HepG2 (cell line): ENCODE results near the gene GCNT3. TPM values are rescaled to one million over a fixed set of nuclear protein-coding genes. Genes with fewer than 3 reads are reported as not detected.
A peak's percentile ranks its signal among the peaks of the same experiment; 100 is the strongest.

Source experiments
- CHD4 ChIP-seq: fragments of 200-600 bp; sonication (generic); IDR thresholded peaks from 2 replicates; pipeline ENCODE4 v1.7.0; 2017; ENCODE audit warnings: mild to moderate bottlenecking, low read length, borderline replicate concordance
- E2F5 ChIP-seq: sonication (generic); formaldehyde crosslinking; conservative IDR thresholded peaks from 2 replicates; pipeline ENCODE4 v1.4.0; 2020; ENCODE audit warnings: missing genetic modification reagents
- FOSL2 ChIP-seq: sonication (generic); formaldehyde crosslinking; IDR thresholded peaks from 2 replicates; pipeline ENCODE4 v1.4.0; 2020; ENCODE audit warnings: missing genetic modification reagents
- MBD4 ChIP-seq: IDR thresholded peaks from 2 replicates; pipeline ENCODE4 v1.6.1; 2012; ENCODE audit warnings: low read length, inconsistent platforms, borderline replicate concordance
- MYC ChIP-seq: sonication (generic); formaldehyde crosslinking; IDR thresholded peaks from 2 replicates; pipeline ENCODE4 v1.9.0; 2021; ENCODE audit warnings: missing genetic modification reagents, borderline replicate concordance
- NR2F2 ChIP-seq: IDR thresholded peaks from 2 replicates; pipeline ENCODE4 v1.6.1; 2012; ENCODE audit warnings: low read depth, inconsistent platforms, borderline replicate concordance
- POLR2A ChIP-seq, 2 experiments: IDR thresholded peaks; 2 replicates each; pipeline ENCODE4 v1.6.1; 2011; ENCODE audit warnings: low read depth in 2 of 2, low read length in 2 of 2, mild to moderate bottlenecking in 1 of 2, moderate library complexity in 1 of 2; ENCODE audit not compliant: insufficient read depth in 1 of 2
- PRPF4 ChIP-seq: fragments of 200-400 bp; formaldehyde crosslinking; IDR thresholded peaks from 2 replicates; pipeline ENCODE4 v1.6.1; 2016; ENCODE audit warnings: low read length, low read depth; ENCODE audit not compliant: poor library complexity, severe bottlenecking
- SMAD9 ChIP-seq: sonication (generic); formaldehyde crosslinking; IDR thresholded peaks from 2 replicates; pipeline ENCODE4 v1.5.1; 2020; ENCODE audit warnings: mild to moderate bottlenecking, missing genetic modification reagents
- SRF ChIP-seq: IDR thresholded peaks from 2 replicates; pipeline ENCODE4 v1.6.1; 2011; ENCODE audit warnings: mild to moderate bottlenecking, low read depth, low read length, moderate library complexity
- ZMYM3 ChIP-seq: sonication (generic); formaldehyde crosslinking; IDR thresholded peaks from 2 replicates; pipeline ENCODE4 v1.5.1; 2020; ENCODE audit warnings: mild to moderate bottlenecking, missing genetic modification reagents
- ZNF709 ChIP-seq: sonication (generic); formaldehyde crosslinking; IDR thresholded peaks from 2 replicates; pipeline ENCODE4 v1.5.0; 2020; ENCODE audit warnings: mild to moderate bottlenecking, missing genetic modification reagents
- ZSCAN29 ChIP-seq: sonication (generic); formaldehyde crosslinking; conservative IDR thresholded peaks from 2 replicates; pipeline ENCODE4 v1.4.0; 2020; ENCODE audit warnings: mild to moderate bottlenecking, missing genetic modification reagents
- ZXDC ChIP-seq: sonication (generic); formaldehyde crosslinking; IDR thresholded peaks from 2 replicates; pipeline ENCODE4 v1.5.0; 2020; ENCODE audit warnings: mild to moderate bottlenecking, missing genetic modification reagents
- polyA plus RNA-seq, 8 experiments: library from polyadenylated mRNA; depleted of rRNA in 3 of 8; stranded (reverse) in 7 of 8; unstranded in 1 of 8; fragments of >200 nt; fragmentation: Illumina TruSeq in 4 of 8; extraction: Trizol in 4 of 8; gene quantifications; 2 replicates each; pipeline versions ENCODE4 v1.2.1 to v1.2.3, GENCODE V29; 2011 to 2016; ENCODE audit warnings: low read depth in 4 of 8, missing spikeins in 1 of 8, mixed read lengths in 1 of 8; ENCODE audit not compliant: insufficient read depth in 1 of 8
- total RNA-seq, 5 experiments: library from RNA; depleted of rRNA; stranded (reverse); fragments of >200 nt; fragmentation: Illumina TruSeq; extraction: Trizol; gene quantifications; 2 replicates each; pipeline ENCODE4 v1.2.3, GENCODE V29; 2016; ENCODE audit warnings: low read depth in 1 of 5
- TF ChIP-seq, protein P1 (sequence below): IDR thresholded peaks from 2 replicates; pipeline ENCODE4 v1.6.1; 2012; ENCODE audit warnings: low read length, improper control_type of control experiment
- TF ChIP-seq, protein P2 (sequence below): sonication (generic); formaldehyde crosslinking; conservative IDR thresholded peaks from 2 replicates; pipeline ENCODE4 v1.8.0; 2022; ENCODE audit warnings: mild to moderate bottlenecking, moderate library complexity, missing genetic modification reagents

The GCNT3 gene
- total and polyA plus RNA-seq, 2 of the 13 experiments (the other 11 are each of a cell fraction or from before 2014, with no cell fraction given), result 6.8 to 9.8 TPM

- TF ChIP-seq, protein P1, sequence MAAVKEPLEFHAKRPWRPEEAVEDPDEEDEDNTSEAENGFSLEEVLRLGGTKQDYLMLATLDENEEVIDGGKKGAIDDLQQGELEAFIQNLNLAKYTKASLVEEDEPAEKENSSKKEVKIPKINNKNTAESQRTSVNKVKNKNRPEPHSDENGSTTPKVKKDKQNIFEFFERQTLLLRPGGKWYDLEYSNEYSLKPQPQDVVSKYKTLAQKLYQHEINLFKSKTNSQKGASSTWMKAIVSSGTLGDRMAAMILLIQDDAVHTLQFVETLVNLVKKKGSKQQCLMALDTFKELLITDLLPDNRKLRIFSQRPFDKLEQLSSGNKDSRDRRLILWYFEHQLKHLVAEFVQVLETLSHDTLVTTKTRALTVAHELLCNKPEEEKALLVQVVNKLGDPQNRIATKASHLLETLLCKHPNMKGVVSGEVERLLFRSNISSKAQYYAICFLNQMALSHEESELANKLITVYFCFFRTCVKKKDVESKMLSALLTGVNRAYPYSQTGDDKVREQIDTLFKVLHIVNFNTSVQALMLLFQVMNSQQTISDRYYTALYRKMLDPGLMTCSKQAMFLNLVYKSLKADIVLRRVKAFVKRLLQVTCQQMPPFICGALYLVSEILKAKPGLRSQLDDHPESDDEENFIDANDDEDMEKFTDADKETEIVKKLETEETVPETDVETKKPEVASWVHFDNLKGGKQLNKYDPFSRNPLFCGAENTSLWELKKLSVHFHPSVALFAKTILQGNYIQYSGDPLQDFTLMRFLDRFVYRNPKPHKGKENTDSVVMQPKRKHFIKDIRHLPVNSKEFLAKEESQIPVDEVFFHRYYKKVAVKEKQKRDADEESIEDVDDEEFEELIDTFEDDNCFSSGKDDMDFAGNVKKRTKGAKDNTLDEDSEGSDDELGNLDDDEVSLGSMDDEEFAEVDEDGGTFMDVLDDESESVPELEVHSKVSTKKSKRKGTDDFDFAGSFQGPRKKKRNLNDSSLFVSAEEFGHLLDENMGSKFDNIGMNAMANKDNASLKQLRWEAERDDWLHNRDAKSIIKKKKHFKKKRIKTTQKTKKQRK, result no peak
- TF ChIP-seq, protein P2, sequence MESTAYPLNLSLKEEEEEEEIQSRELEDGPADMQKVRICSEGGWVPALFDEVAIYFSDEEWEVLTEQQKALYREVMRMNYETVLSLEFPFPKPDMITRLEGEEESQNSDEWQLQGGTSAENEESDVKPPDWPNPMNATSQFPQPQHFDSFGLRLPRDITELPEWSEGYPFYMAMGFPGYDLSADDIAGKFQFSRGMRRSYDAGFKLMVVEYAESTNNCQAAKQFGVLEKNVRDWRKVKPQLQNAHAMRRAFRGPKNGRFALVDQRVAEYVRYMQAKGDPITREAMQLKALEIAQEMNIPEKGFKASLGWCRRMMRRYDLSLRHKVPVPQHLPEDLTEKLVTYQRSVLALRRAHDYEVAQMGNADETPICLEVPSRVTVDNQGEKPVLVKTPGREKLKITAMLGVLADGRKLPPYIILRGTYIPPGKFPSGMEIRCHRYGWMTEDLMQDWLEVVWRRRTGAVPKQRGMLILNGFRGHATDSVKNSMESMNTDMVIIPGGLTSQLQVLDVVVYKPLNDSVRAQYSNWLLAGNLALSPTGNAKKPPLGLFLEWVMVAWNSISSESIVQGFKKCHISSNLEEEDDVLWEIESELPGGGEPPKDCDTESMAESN (CRISPR knock-in tag), result no peak
- TF ChIP-seq POLR2A (IDR thresholded peaks at IDR 0.05; ENCODE audit: insufficient read depth in 1 of 2, low read depth in 2 of 2, low read length in 2 of 2) (no peak; a peak in 2 of 4 replicates), ZXDC (CRISPR knock-in tag) (no peak), MBD4 (no peak), E2F5 (no peak), SMAD9 (CRISPR knock-in tag) (no peak), FOSL2 (no peak), MYC (CRISPR knock-in tag) (no peak), NR2F2 (0 out of 2 replicates have a peak, but pooled peaks have one; percentile 21), ZNF709 (no peak), PRPF4 (no peak), SRF (no peak), CHD4 (no peak), ZSCAN29 (no peak), ZMYM3 (CRISPR knock-in tag) (peak; percentile 70)
Measured at GRCh38 chr15:59595434-59595915, 16.1 kb upstream of the GCNT3 start (continued).
